HG03066 (cell line): ENCODE data around the gene PTPRN2.

Experiments used
- ATAC-seq: cut with Tn5 transposase; IDR thresholded peaks from one replicate; pipeline ENCODE4 v1.9.1; 2021; ENCODE audit warnings: low read depth; ENCODE audit not compliant: unreplicated experiment

The PTPRN2 gene

GRCh38 chr7:157526913-157527634, 1060.5 kb downstream of the PTPRN2 start:
- ATAC-seq: no peak

- no peak for ATAC-seq
Observed at GRCh38 chr7:157526005-157526912, 1061.4 kb downstream of the PTPRN2 start.

- ATAC-seq: no peak
Observed at GRCh38 chr7:157525491-157525915, 1062.1 kb downstream of the PTPRN2 start.

GRCh38 chr7:157524731-157525130, 1062.9 kb downstream of the PTPRN2 start:
- no peak for ATAC-seq

- ATAC-seq: no peak
Observed at GRCh38 chr7:157523766-157524421, 1063.7 kb downstream of the PTPRN2 start.

GRCh38 chr7:157523371-157523765, 1064.3 kb downstream of the PTPRN2 start:
- no peak for ATAC-seq

GRCh38 chr7:157522954-157523353, 1064.7 kb downstream of the PTPRN2 start:
- ATAC-seq: no peak

GRCh38 chr7:157522189-157522588, 1065.4 kb downstream of the PTPRN2 start:
- ATAC-seq: no peak

GRCh38 chr7:157521752-157522151, 1065.9 kb downstream of the PTPRN2 start:
- no peak for ATAC-seq

GRCh38 chr7:157521061-157521731, 1066.4 kb downstream of the PTPRN2 start:
- no peak for ATAC-seq

GRCh38 chr7:157520249-157520648, 1067.4 kb downstream of the PTPRN2 start:
- peak; percentile 81 for ATAC-seq

- ATAC-seq: no peak
Observed at GRCh38 chr7:157519798-157520244, 1067.8 kb downstream of the PTPRN2 start.

- no peak for ATAC-seq
Observed at GRCh38 chr7:157519246-157519645, 1068.4 kb downstream of the PTPRN2 start.

GRCh38 chr7:157518514-157519175, 1069.0 kb downstream of the PTPRN2 start:
- no peak for ATAC-seq

- no peak for ATAC-seq
Observed at GRCh38 chr7:157517782-157518513, 1069.7 kb downstream of the PTPRN2 start.

GRCh38 chr7:157516911-157517781, 1070.5 kb downstream of the PTPRN2 start:
- no peak for ATAC-seq

GRCh38 chr7:157516311-157516710, 1071.3 kb downstream of the PTPRN2 start:
- ATAC-seq: no peak

- ATAC-seq: no peak
Observed at GRCh38 chr7:157515342-157516041, 1072.1 kb downstream of the PTPRN2 start.
